HepG2 (cell line): Measurements from ENCODE around the gene HAUS2. TPM values are rescaled to one million over a fixed set of nuclear protein-coding genes. Genes with fewer than 3 reads are reported as not detected.

Experiments
- ASH2L ChIP-seq: fragments of 300-600, 200-600 bp; sonication (generic); IDR thresholded peaks from 2 replicates; pipeline ENCODE4 v1.7.0; 2017; ENCODE audit warnings: low read depth, mild to moderate bottlenecking, moderate library complexity, mixed read lengths, low read length; ENCODE audit not compliant: insufficient read length
- DMTF1 ChIP-seq: sonication (generic); formaldehyde crosslinking; IDR thresholded peaks from 2 replicates; pipeline ENCODE4 v1.4.0; 2020; ENCODE audit warnings: mild to moderate bottlenecking, missing genetic modification reagents
- KIAA2018 ChIP-seq: sonication (generic); formaldehyde crosslinking; IDR thresholded peaks from 2 replicates; pipeline ENCODE4 v1.5.0; 2020; ENCODE audit warnings: mild to moderate bottlenecking, missing genetic modification reagents, borderline replicate concordance
- NAIF1 ChIP-seq: sonication (generic); formaldehyde crosslinking; IDR thresholded peaks from 2 replicates; pipeline ENCODE4 v1.5.0; 2020; ENCODE audit warnings: mild to moderate bottlenecking, missing genetic modification reagents, borderline replicate concordance
- POGZ ChIP-seq: sonication (generic); formaldehyde crosslinking; IDR thresholded peaks from 2 replicates; pipeline ENCODE4 v1.4.0; 2020; ENCODE audit warnings: mild to moderate bottlenecking, missing genetic modification reagents
- TBX3 ChIP-seq: fragments of 450-650 bp; IDR thresholded peaks from 2 replicates; pipeline ENCODE4 v1.6.1; 2017; ENCODE audit warnings: antibody characterized with exemption, mild to moderate bottlenecking, inconsistent platforms, borderline replicate concordance
- ZBTB10 ChIP-seq: sonication (generic); formaldehyde crosslinking; IDR thresholded peaks from 2 replicates; pipeline ENCODE4 v1.4.0; 2020; ENCODE audit warnings: missing genetic modification reagents, borderline replicate concordance
- ZNF460 ChIP-seq: sonication (generic); formaldehyde crosslinking; IDR thresholded peaks from 2 replicates; pipeline ENCODE4 v1.5.1; 2020; ENCODE audit warnings: missing genetic modification reagents, mild to moderate bottlenecking, borderline replicate concordance
- ZNF770 ChIP-seq: sonication (generic); formaldehyde crosslinking; IDR thresholded peaks from 2 replicates; pipeline ENCODE4 v1.5.0; 2020; ENCODE audit warnings: mild to moderate bottlenecking, missing genetic modification reagents
- polyA plus RNA-seq, 8 experiments: library from polyadenylated mRNA; depleted of rRNA in 3 of 8; stranded (reverse) in 7 of 8; unstranded in 1 of 8; fragments of >200 nt; fragmentation: Illumina TruSeq in 4 of 8; extraction: Trizol in 4 of 8; gene quantifications; 2 replicates each; pipeline versions ENCODE4 v1.2.1 to v1.2.3, GENCODE V29; 2011 to 2016; ENCODE audit warnings: low read depth in 4 of 8, missing spikeins in 1 of 8, mixed read lengths in 1 of 8; ENCODE audit not compliant: insufficient read depth in 1 of 8
- total RNA-seq, 5 experiments: library from RNA; depleted of rRNA; stranded (reverse); fragments of >200 nt; fragmentation: Illumina TruSeq; extraction: Trizol; gene quantifications; 2 replicates each; pipeline ENCODE4 v1.2.3, GENCODE V29; 2016; ENCODE audit warnings: low read depth in 1 of 5

Gene HAUS2
- total and polyA plus RNA-seq, 2 of the 13 experiments (the other 11 are each of a cell fraction or from before 2014, with no cell fraction given), result 11.6 to 32.9 TPM

GRCh38 chr15:42548249-42549031, at the start of gene HAUS2, which contains the start of gene LRRC57 (continued):
- no peak for TF ChIP-seq DMTF1
- TF ChIP-seq ASH2L, result peak; percentile 92
- TF ChIP-seq ZBTB10 (CRISPR knock-in tag), result peak; percentile 51; the same call in 1 of the 2 replicates
- no peak for TF ChIP-seq ZNF460 (CRISPR knock-in tag)
- TF ChIP-seq ZNF770, result peak; percentile 45; the same call in 1 of the 2 replicates
- peak; percentile 92 for TF ChIP-seq POGZ (CRISPR knock-in tag)
- TF ChIP-seq KIAA2018 (CRISPR knock-in tag), result 0 out of 2 replicates have a peak, but pooled peaks have one; percentile 75
- TF ChIP-seq NAIF1 (CRISPR knock-in tag), result peak; percentile 71; the same call in 1 of the 2 replicates
- 0 out of 2 replicates have a peak, but pooled peaks have one; percentile 8 for TF ChIP-seq TBX3
